DMS79 (cell line): ENCODE results near the gene ABCC10.
"Not testable (repeated sequence)": the region's sequence is repeated elsewhere in the genome, so short reads cannot be mapped to it uniquely, and the experiment has no call there.

Source experiments
- DNase-seq: peaks from one replicate; lab custom pipeline; 2025; lab: John Stamatoyannopoulos, UW

ABCC10 gene

GRCh38 chr6:43427406-43428111 lies at the start of gene ABCC10:
Gene ABCC10, plus strand, starts transcription at chr6:43427541. Its CDS starts 438 bp downstream, at chr6:43427979.
- DNase-seq = peak; percentile 93

GRCh38 chr6:43377710-43378229 lies 49.6 kb upstream of the ABCC10 start:
- no peak for DNase-seq

GRCh38 chr6:43378631-43379030 lies 48.7 kb upstream of the ABCC10 start:
- no peak for DNase-seq

DNA sequence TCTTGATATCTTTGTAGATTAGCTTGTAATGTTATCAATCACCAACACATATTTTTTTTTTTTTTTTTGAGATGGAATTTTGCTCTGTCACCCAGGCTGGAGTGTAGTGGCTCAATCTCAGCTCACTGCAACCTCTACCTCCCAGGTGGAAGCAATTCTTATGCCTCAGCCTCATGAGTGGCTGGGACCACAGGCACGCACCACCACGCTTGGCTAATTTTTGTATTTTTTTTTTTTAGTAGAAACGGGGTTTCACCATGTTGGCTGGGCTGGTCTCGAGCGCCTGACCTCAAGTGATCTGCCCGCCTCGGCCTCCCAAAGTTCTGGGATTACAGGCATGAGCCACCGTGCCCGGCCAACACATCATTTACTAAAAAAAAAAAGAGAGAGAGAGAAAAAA lies 46.5 kb upstream of the ABCC10 start:
- not testable (repeated sequence) for DNase-seq

DNA sequence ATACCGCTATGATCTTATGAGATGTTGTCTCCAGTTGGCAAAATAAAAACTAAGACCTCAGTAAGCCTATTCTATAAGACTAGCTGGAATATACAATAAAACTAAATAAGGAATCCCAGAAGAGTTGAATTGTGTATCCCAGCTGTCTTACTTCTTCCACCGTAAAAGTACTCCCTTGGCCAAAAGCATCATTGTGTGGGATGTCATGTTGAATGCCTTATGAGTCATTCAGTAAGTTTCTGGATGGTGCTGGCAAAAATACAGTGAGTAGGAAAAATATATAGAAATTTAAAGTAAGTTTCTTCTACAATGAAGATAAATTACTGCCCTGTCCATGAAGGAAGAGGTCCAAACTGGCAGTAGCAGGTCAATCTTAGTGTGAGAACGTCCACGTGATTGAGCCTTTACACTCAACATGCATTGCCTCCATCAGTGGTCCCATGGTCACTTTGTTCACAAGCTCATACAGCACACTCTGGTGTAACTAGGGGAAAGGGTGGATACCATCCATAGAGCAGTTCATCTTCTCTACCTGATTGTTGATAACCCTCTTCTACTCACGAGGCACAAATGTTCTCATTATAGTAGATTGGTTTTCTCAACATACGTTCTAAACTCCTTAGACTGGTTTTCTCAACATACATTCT lies 44.2 kb upstream of the ABCC10 start:
- no peak for DNase-seq

DNA sequence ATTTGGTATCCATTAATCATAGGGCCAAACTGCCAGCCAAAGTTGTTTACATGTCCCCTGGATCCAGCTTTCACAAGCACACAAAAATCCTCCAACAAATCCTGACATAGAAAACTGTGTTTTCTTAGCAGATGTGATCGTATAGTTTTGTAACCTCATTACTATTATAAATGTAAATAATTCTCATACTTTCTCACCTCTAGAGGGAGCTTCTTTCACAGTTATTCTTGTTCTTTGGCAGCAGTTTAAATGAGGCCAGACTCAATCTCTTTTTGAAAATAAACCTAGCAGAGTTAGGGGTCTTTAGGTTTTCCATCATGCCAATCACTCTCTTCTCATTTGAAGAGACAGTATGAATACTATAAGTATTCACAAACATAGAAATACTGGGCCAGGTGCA lies 40.8 kb upstream of the ABCC10 start:
- DNase-seq = peak; percentile 6

GRCh38 chr6:43389730-43390295 lies 37.5 kb upstream of the ABCC10 start:
- DNase-seq = no peak

- DNase-seq = not testable (repeated sequence)
Observed at GRCh38 chr6:43390753-43391439, 36.4 kb upstream of the ABCC10 start.

- no peak for DNase-seq
Observed at GRCh38 chr6:43391440-43392031, 35.8 kb upstream of the ABCC10 start.

GRCh38 chr6:43393133-43393532 lies 34.2 kb upstream of the ABCC10 start:
- not testable (repeated sequence) for DNase-seq

GRCh38 chr6:43393602-43394001 lies 33.7 kb upstream of the ABCC10 start:
- DNase-seq = no peak

DNA sequence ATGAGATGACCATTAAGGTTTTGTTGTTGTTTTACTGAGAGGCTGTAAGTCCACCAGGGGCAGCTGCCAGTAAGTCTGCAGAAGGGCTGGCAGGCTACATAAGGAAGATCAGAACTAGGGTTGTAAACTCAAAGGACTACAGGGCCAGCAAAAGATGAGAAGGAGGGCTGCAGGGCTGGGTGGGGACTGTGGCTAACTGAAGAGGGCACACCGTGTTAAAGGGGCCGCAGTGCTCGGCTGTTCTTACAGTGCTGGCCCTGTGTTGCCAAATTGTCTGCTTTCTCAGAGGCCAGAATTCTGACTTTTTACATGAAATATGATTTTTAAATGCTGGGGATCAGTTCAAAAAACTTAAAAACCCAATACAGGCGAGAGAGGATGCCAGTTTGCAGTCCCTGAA lies 32.4 kb upstream of the ABCC10 start:
- DNase-seq = no peak

DNA sequence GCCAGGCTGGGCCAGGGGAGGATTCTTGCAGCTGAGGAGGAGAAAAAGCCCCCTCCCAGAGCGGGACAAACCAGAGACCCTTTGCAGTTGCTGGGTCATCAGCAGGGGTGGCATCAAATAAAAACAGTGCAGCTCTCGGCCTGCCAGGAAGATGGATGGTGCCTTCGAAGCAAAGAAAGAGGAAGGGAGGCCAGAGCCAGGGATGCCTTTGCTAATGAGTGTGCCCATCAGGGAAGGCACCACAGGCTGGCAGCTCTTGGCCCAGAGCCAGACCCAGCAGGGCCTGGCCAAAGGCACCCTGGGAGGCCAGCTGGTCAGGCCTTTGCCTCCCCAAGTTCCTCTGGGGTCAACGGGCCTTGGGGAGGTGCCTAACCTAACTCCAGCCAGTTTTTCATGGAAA lies 31.6 kb upstream of the ABCC10 start:
- DNase-seq = no peak

DNA sequence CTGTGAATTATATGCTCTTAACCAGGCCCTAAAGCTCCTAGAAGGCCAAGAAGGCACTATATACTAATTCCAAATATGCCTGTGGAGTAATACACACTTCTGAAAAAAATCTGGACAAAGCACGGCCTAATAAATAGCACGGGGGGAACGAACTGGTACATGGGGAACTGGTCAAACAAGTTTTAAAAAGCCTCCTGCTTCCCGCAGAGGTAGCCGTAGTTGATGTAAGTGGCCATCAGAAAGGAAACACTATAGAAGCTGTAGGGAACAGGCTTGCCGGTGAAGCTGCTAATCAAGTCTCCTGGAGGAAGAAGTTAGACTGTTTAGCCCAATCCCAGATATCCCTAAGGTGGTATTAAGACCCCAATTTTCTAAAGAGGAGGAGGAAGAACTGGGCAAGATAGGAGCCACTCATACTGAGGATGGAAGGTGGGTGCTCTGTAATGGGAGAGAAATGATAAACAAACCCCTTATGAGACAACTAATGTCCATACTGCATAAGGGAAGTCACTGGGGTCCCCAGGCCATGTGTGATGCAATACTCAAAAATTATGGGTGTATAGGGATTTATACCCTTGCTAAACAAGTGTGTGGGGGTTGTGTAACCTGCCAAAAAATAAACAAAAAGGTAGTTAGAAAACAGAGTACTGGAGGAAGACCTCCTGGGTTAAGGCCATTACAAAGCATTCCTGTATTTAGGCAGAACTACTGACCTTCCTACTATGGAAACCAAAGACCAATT lies 30.8 kb upstream of the ABCC10 start:
- peak; percentile 46 for DNase-seq

- no peak for DNase-seq
Observed at GRCh38 chr6:43399932-43400487, 27.3 kb upstream of the ABCC10 start.

- no peak for DNase-seq
Observed at GRCh38 chr6:43401730-43402129, 25.6 kb upstream of the ABCC10 start.

DNA sequence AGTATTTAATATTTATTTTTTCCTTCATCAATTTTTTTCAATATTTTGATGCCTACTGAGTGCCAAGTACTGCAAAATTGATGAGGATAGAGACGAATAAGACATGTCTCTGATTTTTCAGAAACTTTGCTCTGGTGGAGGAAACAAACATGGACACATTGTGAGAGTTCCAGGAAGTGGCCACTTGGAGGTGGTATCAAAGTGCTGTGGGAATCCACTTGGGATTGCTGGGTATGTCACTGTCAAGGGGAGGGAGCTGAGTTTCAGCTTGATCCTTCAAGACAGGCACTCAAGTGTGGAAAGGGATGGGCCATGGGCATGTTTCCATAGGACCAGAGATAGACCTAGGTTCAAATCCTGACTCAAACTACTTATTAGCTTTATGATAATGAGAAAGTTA lies 24.5 kb upstream of the ABCC10 start:
- DNase-seq = no peak

DNA sequence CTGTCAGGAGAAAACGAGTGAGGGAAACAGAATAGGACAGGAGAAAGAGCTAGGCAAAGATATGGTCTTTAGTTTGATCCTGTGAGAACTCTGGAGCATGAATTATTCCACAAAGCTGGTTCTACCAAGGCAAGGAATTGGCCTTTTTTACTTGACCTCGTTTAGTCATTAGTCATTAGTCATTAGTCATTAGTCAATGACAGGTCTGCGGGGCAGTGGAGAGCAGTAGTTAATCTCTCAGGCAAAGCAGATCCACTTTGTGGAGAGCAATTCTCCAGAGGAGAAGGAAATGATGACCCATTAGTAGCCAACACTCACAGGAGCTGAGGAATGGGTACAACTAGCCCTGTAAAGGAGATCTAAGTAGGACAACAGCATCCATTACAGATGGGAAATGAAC lies 22.0 kb upstream of the ABCC10 start:
- DNase-seq = no peak

GRCh38 chr6:43407296-43407695 lies 20.0 kb upstream of the ABCC10 start:
- no peak for DNase-seq

DNA sequence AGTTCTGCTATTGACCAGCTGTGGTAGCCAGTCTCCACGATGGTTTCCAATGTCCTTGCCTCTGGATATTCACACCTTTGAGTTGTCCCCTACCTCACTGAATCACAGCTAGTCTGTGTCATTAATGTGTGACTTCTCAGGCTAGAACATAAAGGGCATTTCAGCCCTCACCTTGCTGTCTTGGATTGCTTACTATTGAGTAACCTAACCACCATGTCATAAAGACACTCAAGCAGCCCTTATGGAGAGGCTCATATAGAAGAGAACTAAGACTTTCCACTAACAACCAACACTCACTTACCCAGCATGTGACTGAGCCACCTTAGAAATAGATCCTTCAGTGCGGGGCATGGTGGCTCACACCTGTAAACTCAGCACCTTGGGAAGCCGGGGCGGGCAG lies 19.1 kb upstream of the ABCC10 start:
- DNase-seq = no peak

GRCh38 chr6:43410776-43411175 lies 16.6 kb upstream of the ABCC10 start:
- not testable (repeated sequence) for DNase-seq
